Sigmoid colon (tissue), 4 donors: ENCODE results near the gene TMED9.
"Not testable (repeated sequence)": the region's sequence is repeated elsewhere in the genome, so short reads cannot be mapped to it uniquely, and the experiment has no call there.

ENCODE experiments used
- EP300 ChIP-seq, 4 donors: sonication (generic); formaldehyde crosslinking; IDR thresholded peaks; one replicate each; pipeline ENCODE4 v1.6.1; 2017; ENCODE audit warnings: antibody characterized with exemption in 4 of 4
- POLR2A ChIP-seq, 2 donors: fragments of 450-650 bp; IDR thresholded peaks; one replicate each; pipeline ENCODE4 v1.6.1; 2016; ENCODE audit warnings: antibody characterized with exemption in 2 of 2, mild to moderate bottlenecking in 2 of 2, moderate library complexity in 2 of 2
- POLR2AphosphoS5 ChIP-seq, 4 donors: sonication (generic); formaldehyde crosslinking; IDR thresholded peaks; one replicate each; pipeline ENCODE4 v1.6.1; 2017; ENCODE audit warnings: antibody characterized with exemption in 4 of 4
- TF ChIP-seq, protein P1 (sequence below), 4 experiments: fragments of 450-650 bp in 3 of 4; fragments of 200-600 bp in 1 of 4; IDR thresholded peaks; one replicate each; pipeline ENCODE4 v1.5.1; 2016 to 2019; ENCODE audit warnings: antibody characterized with exemption in 4 of 4, mild to moderate bottlenecking in 3 of 4, moderate library complexity in 2 of 4

- TF ChIP-seq, protein P1, sequence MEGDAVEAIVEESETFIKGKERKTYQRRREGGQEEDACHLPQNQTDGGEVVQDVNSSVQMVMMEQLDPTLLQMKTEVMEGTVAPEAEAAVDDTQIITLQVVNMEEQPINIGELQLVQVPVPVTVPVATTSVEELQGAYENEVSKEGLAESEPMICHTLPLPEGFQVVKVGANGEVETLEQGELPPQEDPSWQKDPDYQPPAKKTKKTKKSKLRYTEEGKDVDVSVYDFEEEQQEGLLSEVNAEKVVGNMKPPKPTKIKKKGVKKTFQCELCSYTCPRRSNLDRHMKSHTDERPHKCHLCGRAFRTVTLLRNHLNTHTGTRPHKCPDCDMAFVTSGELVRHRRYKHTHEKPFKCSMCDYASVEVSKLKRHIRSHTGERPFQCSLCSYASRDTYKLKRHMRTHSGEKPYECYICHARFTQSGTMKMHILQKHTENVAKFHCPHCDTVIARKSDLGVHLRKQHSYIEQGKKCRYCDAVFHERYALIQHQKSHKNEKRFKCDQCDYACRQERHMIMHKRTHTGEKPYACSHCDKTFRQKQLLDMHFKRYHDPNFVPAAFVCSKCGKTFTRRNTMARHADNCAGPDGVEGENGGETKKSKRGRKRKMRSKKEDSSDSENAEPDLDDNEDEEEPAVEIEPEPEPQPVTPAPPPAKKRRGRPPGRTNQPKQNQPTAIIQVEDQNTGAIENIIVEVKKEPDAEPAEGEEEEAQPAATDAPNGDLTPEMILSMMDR (IDR thresholded peaks at IDR 0.05): not testable (repeated sequence)
- not testable (repeated sequence) for TF ChIP-seq POLR2AphosphoS5, EP300, POLR2A (IDR thresholded peaks at IDR 0.05)
Observed at GRCh38 chr5:177630186-177630585, 38.2 kb downstream of the TMED9 start.
